DMS153 treated with DMSO at 0.1 percent for 48 hours (cell line): ENCODE measurements around the gene BAAT.
"Not testable (repeated sequence)": the region's sequence is repeated elsewhere in the genome, so short reads cannot be mapped to it uniquely, and the experiment has no call there.

Source experiments
- DNase-seq: peaks from one replicate; lab custom pipeline; 2025; ENCODE audit not compliant: unreplicated experiment; lab: John Stamatoyannopoulos, UW

Gene BAAT

DNA sequence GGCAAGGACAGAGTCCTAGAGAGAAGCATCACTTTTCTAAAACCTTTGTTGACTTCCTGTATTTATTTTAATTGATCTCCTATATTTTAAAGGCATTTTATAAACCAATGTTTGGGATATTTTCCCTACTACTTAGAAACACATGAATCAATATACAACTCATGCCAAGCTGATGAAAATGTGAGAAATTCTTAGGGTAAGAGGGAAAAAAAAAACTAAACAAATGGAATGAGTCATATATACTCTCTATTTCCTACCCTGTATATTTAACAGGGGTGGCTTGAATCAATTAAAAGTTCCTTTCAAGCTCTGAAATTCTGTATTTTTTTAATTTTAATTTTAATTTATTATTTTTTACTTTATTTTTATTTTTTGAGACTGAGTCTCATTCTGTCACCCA lies 19.6 kb downstream of the BAAT start:
- no peak for DNase-seq

DNA sequence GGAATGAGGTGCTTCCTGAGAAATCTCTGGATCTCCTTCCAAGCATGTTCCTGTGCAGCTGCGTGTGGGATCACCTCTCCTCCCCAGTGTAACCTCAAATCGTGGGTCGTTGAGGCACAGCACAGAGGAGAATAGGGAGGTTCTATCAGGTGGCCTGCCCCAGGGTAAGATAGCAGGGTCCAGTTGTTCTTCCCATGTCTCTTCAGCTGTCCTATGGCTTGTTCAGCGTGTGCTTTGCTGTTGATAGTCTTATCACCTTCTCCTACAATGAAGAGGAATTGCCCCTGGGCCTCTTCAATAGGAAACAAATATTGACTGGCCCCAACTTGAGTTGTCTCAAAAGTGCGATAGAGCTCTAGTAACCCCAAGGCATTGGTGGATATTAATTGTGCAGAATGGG lies 22.4 kb downstream of the BAAT start:
- DNase-seq, result no peak

DNA sequence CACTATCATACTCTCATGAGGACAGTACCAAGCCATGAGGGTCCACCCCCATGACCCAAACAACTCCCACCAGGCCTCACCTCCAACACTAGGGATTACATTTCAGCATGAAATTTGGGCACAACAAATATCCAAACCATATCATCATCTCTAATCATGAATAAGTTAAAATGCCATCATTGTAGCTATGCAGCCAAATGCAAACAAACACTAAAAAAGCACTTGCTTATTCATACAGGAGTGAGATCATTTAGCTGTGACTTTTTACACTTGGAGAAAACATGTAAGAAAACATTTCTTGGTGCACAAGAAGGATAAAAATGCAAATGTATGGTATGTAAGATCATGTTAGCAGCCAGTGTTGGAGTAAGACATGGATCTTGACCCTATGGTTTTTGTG lies 24.2 kb downstream of the BAAT start:
- DNase-seq, result no peak

DNA sequence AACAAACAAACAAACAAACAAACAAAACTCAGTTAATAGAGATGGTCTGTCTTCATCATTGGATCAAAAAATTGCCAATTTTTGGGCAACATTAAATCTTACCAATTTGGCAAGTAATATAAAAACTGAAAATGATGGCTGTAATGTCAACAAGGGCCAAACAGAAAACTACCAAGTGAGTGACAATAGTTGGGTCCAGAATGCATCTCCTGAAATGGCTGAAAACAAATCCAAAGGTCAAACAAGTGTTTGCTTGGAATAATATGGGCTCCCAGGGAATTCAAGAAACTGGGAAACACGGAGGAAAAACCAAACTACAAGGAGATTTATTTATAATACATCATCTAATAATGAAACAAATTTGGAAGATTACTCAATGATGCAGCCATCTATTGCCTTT lies 25.1 kb downstream of the BAAT start:
- DNase-seq, result no peak

DNA sequence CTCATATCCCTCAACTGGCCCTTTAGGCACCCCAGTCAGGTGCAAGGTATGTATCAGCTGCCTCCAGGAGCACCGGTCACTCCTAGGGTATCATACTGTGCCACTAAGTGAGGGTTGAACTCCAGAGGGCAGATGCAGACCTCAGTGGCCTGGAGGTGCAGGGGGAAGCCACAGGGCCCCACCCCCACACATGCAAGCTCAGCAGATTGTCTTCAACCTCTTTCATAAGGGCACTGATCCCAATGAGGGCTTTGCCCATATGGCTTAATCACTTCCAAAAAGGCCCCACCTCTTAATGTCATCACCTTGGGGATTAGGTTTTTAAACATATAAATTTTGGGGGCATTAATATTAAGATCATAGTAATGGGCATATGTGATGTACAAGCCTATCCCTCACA lies 28.2 kb downstream of the BAAT start:
- DNase-seq, result no peak

DNA sequence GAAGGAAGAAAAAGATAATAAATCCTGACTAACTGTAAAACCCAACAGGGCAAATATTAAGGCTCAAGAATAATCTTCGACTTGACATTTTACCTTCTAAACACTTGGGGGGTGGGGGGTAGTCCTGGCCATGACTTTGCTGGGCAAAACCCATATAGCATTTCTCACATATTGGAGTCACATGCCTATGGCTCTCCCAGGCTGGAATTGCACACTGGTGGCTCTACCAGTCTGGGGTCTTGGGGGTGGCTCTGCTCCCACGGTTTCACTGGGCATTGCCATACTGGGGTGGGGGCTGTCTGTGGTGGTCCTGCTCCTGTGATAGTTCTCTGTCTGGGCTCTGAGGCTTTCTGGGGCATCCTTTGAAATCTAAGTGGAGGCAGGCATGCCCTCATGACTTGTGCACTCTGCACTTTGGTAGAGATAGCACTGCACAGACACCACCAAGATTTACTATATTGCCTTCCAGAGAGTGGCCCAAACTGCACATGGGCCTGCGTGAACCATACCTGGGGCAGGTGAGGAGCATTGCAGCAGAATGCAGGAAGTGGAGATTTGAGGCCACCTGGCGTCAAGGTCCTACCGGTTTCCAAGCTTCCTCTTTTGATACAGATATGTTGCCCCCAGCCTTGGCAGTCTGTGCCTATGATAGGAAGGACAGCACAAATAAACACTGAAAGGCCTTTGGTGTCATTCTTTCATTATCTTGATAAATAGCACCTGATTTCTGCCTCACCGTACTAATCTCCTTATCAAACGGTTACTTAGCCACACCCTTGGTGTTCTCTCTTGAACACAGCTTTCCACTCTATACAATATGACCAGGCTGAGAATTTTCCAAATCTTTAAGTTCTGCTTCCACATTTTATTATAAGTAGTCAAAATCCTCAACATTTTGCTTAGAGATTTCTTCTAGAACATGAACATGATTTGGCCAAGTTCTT lies 29.8 kb downstream of the BAAT start:
- DNase-seq, result no peak

DNA sequence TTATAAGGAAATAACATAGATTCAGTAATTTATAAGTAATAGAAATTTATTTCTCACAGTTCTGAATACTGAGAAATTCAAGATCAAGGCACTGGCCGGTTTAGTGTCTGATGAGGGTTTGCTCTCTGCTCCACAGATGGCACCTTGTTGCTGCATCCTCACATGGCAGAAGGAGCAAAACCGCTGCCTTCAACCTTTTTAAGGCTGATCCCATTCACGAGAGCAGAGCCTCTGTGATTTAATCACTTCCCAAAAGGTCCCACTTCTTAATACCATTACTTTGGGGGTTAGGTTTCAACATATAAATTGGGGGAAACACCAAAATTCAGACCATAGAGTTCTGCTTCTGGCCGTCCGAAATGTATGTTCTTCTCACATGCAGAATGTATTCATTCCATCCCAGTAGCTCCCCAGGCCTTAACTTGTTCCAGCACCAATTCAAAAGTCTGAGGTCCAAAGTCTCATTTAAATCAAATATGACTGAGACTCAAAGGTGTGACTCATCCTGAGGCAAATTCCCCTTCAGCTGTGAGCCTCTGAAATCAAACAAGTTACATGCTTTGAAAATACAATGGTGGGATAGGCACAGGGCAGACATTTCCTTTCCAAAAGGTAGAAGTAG lies 30.6 kb downstream of the BAAT start:
- DNase-seq, result no peak

DNA sequence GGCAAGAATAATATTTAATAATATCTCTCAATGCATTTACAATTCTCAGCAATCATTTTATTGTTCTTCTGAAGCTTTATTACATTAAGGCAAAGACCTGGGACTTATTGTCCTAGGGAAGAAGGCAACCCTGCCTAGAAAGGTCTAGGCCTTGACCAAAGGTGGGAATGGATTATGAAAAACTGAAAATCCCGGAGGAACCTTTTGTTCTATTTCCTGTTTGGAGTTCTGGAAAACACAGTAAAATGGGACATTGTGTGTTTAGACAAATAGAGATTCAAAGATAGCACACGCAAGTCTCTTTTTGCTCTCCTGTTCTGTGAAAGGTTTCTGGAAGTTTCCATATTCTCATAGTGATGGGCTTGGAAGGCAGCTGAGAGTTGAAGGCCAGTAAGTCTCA lies 31.1 kb downstream of the BAAT start:
- no peak for DNase-seq

DNA sequence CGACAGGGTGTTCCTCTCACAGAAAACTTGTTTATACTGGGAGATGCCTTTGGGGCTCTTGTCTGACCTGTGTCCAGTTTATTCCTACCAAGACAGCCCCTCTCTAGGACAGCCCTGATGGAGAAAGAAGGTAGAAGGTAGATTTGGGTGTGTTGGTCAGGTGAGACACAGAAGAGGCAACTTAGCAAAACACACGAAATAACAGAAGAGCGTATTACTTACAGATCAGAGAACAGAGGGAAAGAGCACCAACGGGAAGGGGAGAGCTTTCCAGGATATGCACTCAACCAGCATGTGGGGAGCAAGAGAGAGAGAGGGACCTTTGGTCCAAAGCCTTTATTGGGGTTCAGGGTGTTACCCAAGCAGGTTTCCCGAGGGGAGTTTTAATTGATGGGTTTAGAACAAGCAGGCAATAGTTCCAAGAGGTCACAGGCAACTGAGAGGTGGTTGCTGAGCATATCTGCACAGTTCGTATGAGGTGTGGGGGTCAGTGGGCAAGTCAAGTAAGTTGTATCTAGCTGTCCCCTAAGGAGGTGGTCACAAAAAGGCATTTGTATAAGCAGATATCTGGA lies 31.8 kb downstream of the BAAT start:
- no peak for DNase-seq

DNA sequence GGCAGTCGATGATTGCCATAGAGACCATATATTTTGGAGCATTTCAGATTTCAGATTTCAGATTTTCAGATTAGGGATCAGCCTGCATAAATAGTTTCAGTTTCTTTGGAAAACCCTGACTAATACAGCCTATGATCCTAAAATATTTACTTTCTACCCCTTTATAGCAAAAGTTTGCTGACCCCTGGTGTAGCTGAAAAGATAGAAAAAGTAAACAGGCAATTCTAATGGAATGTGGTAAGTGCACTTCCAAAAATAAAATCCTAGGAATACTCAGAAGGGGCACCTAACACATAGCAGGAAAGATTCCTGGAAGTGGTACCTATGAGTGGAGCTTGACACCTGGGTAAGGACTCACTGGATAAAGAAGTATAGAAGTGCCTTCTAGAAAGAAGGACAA lies 34.5 kb downstream of the BAAT start:
- no peak for DNase-seq

DNA sequence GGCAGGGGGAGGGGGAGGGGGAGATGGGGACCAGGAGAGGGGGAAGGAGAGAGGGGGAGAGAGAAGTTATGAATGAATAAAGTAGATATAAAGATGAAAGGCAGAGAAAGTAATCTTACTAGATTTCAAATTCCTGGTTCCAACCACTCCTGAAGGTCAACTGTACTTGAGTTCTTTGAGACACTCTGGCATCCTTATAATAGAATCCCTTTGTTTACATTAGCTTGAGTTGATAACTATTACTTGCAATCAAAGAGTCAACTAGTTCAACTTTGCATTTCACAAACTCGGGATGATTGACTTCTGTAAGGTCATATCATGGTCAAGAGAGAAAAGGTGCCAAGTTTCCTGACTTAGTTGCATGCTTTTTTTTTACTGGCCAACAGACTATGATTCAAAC lies 42.2 kb downstream of the BAAT start:
- no peak for DNase-seq

DNA sequence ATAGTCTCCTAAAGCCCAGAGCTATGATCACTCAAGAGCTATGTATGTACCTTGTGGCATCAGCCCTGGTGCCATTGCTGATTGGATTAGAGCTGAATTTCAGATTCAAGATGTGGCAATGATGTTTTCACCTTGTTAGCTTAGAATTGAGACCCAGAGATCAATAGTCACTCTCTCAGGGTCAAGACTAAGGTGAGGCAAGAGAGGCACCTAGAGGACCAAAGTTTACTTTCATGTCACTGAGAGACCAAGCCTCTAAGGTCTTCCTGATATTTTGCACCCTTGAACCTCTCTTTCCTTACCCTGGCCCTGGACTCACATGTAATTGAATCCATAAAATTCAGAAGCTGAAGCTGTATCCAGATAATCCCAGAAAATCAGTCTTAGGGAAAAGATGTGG lies 42.8 kb downstream of the BAAT start:
- DNase-seq, result no peak

DNA sequence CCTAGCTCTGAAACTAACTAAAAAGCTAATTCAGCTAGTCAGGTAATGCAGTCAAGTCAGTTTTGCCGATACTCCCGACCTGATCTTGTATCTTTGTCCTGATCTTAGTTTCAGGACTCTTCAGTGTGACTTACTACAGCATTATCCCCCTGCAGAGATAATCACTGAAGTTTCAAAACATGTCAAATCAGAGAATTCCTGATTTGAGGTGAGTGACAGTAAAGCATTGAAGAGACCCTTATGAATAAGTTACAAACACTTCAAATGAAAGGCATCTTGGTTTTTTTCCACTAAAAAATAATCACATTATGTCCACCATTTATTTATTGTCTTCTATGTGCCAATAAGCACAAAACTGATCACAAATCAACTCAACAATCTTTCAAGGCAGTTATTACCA lies 47.6 kb downstream of the BAAT start:
- no peak for DNase-seq

DNA sequence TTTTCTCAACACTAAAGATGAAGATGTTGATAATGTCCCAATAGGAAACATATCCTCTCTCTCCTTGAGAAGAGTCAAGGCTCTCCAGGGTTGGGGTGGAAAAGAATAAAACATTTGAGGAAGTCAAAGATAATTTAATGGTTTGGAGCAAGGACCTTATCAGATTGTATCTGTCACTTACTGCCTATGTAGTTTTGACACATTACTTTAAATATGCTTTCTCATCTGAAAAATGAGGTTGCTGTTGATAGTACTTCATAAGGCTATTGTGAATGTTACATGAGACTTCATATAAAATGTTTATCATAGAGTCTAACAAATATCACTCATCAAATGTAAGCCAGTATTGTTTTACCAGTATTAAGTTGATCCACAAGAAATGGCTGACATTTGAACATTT lies 48.7 kb downstream of the BAAT start:
- DNase-seq, result no peak

DNA sequence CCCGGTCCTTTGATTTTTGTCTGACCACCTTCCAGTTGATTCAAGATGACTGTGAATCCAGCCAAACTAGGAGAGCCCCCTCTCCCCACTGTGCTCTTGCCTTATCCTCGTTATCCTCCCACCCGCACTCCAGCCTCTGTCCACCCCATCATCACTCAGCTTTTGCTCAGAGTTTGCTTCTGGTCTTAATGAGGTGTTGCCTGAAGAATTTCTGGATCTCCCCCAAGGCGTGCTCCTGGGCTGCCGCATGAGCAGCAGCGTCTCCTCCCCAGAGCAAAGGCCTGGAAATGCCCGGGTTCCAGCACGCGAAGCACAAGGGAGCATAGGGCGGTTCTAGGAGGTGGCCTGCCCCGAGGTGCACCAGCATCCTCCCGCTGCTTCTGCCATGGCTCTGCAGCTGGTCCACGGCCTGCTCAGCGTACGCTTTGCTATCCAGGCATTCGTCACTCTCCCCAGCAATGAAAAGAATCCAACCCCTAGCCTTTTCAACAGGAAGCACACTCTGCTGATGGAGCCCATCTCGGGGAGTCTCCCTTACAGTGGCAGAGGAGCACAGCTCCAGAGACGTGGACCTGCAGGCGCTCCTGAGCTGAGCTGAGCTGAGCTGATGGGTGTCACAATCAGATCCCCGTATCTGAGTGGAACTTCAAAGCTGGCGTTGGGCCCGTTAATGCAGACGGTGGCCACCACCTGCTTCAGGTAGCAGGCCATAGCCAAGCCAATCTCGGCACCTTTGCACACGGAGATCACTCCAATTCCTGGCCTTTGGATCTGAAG lies 50.7 kb downstream of the BAAT start:
- DNase-seq, result no peak

DNA sequence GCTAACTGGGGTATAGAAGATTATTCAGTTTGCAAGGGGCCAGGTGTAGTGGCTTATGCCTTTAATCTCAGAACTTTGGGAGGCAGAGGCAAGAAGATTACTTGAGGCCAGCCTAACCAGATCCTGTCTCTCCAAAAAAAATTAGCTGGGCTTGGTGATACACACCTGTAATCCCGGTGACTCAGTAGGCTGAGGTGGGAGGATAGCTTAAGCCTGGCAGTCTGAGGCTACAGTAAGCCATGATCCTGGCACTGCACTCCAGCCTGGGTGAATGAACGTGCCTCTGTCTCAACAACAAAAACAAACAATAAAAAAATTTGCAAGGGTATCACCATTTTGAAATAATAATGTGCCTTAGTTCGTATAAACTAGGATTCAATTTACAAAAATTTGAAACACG lies 51.3 kb downstream of the BAAT start:
- no peak for DNase-seq

DNA sequence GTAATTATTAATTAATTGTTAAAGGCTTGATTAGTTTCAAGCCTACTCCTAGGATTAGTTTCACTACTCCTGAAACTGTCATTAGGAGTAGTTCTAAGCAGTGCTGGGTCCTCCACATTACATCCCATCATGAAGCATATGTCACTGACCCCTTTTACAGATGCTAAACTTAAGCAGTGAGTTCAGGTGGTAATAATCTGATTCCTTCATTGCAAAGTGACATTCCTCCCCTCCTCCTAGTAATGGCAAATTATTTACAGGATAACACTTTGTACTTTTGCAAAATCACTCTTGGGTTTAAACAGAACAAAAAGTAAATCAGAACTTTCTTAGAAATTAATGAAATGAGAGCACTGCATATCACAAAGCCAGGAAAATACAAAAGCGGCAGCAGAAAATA lies 52.4 kb downstream of the BAAT start:
- DNase-seq, result no peak

DNA sequence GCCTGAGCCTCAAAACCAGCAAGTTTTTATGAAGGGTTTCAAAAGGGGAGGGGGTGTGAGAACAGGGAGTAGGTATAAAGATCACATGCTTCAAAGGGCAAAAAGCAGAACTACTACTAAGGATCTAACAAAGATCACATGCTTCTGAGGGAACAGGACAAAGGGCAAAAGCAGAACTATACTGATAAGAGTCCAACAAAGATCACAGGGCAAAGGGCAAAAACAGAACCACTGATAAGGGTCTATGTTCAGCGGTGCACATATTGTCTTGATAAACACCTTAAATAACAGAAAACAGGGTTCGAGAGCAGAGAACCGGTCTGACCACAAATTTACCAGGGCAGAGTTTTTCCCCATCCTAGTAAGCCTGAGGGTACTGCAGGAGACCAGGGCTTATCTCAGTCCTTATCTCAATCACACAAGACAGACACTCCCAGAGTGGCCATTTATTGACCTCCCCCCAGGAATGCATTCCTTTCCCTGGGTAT lies 57.3 kb downstream of the BAAT start:
- not testable (repeated sequence) for DNase-seq

DNA sequence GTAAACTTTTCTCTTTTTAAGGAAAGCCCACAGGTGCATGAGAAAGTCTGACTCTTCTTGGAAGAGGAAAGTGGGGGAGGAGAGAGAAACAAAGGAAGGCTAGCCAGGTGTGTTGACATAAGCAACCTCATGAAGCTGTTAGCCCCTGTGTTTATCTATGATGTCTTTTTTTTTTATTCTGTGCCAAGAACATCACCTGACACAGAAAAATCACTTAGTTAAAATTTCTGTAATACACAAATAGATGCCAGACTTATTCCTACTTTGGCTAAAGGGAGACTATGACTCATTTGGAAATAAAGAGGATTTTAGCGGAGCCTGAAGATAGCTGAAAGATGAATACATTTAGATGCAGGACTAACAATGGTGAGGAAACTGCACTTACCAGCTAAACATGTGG lies 58.3 kb downstream of the BAAT start:
- DNase-seq, result peak; percentile 6

DNA sequence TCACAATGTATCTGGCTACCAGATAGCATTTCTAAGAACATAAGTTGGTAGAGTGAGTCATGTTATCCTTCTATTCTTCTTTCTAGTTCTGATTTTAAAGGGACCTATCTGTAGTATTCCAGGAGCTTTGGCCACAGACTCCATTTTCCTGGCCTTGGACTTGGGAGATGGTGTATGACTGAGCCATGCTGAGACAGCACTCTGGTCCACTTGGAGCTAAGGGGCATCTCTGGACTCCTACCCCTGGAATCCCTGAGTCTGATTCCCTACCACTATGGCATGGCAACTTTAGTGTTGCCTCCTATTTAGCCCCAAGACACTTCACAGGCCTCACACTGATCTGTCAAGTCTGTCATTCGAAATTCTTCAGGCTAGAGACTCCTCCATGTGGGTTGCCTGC lies 58.8 kb downstream of the BAAT start:
- no peak for DNase-seq

DNA sequence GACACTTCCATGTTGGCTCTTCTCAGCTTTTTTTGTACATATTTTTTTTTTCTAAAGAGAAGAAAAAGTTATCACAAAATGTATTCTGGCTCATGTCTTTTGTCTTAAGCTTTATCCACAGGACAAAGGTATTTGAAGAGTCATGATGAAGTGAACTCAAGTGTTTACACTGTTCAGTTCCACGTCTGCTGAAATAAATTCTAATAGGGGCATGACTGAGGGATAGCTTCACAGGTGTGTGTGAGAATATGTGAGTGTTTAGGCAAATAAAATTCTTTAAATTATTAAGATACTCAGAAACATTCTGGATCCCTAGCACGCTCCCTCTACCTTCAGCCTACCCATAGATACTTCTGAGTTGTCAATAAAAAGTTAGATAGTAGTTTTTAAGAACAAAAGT lies 59.8 kb downstream of the BAAT start:
- DNase-seq, result no peak
